Activated T-cell treated with anti-CD3 and anti-CD28 coated beads for 48 hours (primary cell): ENCODE measurements around the gene UCN2.

Source experiments
- DNase-seq: peaks from one replicate; pipeline ENCODE4 v3.0.0-alpha.2; 2020; ENCODE audit warnings: low read depth

UCN2 gene

GRCh38 chr3:48591436-48591835 lies 27.9 kb upstream of the UCN2 start:
- no peak for DNase-seq

GRCh38 chr3:48588230-48588629 lies 24.6 kb upstream of the UCN2 start:
- DNase-seq: no peak

GRCh38 chr3:48587686-48588085 lies 24.1 kb upstream of the UCN2 start:
- no peak for DNase-seq

GRCh38 chr3:48585411-48585810 lies 21.8 kb upstream of the UCN2 start:
- DNase-seq: no peak

GRCh38 chr3:48584836-48585235 lies 21.3 kb upstream of the UCN2 start:
- no peak for DNase-seq

GRCh38 chr3:48581621-48582481 lies 18.3 kb upstream of the UCN2 start:
- no peak for DNase-seq

GRCh38 chr3:48576647-48577046 lies 13.1 kb upstream of the UCN2 start:
- no peak for DNase-seq

GRCh38 chr3:48575366-48575765 lies 11.8 kb upstream of the UCN2 start:
- no peak for DNase-seq

- no peak for DNase-seq
Measured at GRCh38 chr3:48573973-48574585, 10.5 kb upstream of the UCN2 start.

- DNase-seq: no peak
Measured at GRCh38 chr3:48572517-48572916, 8.9 kb upstream of the UCN2 start.

- no peak for DNase-seq
Measured at GRCh38 chr3:48571938-48572337, 8.4 kb upstream of the UCN2 start.

GRCh38 chr3:48569808-48570450 lies 6.3 kb upstream of the UCN2 start:
- DNase-seq: no peak

- DNase-seq: no peak
Measured at GRCh38 chr3:48569400-48569799, 5.8 kb upstream of the UCN2 start.

GRCh38 chr3:48568476-48568875 lies 4.9 kb upstream of the UCN2 start:
- DNase-seq: no peak

GRCh38 chr3:48567500-48567899 lies 3.9 kb upstream of the UCN2 start:
- DNase-seq: no peak

- DNase-seq: no peak
Measured at GRCh38 chr3:48567090-48567489, 3.5 kb upstream of the UCN2 start.

- no peak for DNase-seq
Measured at GRCh38 chr3:48566401-48566760, 2.8 kb upstream of the UCN2 start.

- no peak for DNase-seq
Measured at GRCh38 chr3:48565591-48566400, 2.2 kb upstream of the UCN2 start.

- DNase-seq: no peak
Measured at GRCh38 chr3:48565186-48565585, 1.6 kb upstream of the UCN2 start.

- no peak for DNase-seq
Measured at GRCh38 chr3:48564667-48565066, 1.1 kb upstream of the UCN2 start.

- DNase-seq: peak; percentile 24
Measured at GRCh38 chr3:48564022-48564421, 441 bp upstream of the UCN2 start.

- no peak for DNase-seq
Measured at GRCh38 chr3:48562367-48563095, 1.1 kb downstream of the UCN2 start.
